Measurements from ENCODE around the gene ANKRD11.

The ANKRD11 gene

DNA sequence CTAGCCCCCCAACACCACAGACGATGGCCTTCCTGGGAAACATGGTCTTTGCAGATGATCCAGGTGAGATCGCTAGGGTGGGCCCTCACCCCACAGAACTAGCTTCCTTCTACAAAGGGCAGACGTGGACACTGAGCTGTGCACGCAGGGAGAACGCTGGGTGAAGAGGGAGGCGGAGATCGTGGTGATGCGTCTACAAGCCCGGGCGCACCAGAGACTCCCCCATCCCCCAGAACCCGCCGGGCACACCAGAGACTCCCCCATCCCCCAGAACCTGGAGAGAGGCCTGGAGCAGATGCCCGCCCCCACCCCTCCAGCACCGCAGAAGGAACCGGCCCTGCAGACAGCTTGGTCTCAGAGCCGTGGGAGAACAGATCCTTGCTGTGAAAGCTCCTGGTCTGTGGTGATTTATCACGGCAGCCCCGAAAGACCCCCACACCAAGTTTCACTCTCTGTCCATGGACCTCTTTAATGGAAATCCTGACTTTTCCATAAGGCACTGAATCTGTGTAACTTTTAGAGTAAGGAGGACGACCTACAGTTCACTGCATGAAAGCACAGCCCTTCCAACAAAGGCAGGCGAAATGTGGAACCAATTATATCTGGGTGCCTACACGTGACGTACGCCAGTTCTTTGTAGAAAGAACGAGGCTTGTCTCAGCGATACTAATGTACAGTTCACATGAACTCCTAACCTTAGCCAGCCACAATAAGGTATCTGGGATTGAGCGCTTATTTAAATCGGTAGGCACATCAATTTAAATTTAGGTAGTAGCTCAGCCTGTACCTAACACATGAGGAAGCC is 88.5 kb downstream of the ANKRD11 start:
- H3K27me3 ChIP-seq (replicated peaks; ENCODE audit: control insufficient read depth, insufficient read depth, low read length, poor library complexity, severe bottlenecking): no peaks in the 10 kb centered on the region
- H3K9me3 ChIP-seq (ENCODE audit: control insufficient read depth, low read length): no peaks in the 10 kb centered on the region
- no peaks in the 10 kb centered on the region for H3K36me3 ChIP-seq (ENCODE audit: control insufficient read depth, insufficient read depth, low read length)
- peaks cover 45% of the 10 kb centered on the region for H3K4me1 ChIP-seq (ENCODE audit: control insufficient read depth, insufficient read depth, low read length, poor library complexity, severe bottlenecking)
- H3K27ac ChIP-seq (ENCODE audit: insufficient read depth, low read length, poor library complexity, severe bottlenecking): no peak overlapping the region
- no peak overlapping the region for H3K4me3 ChIP-seq (ENCODE audit: insufficient read depth, low read depth, low read length, poor library complexity, severe bottlenecking)
- no peak for DNase-seq

DNA sequence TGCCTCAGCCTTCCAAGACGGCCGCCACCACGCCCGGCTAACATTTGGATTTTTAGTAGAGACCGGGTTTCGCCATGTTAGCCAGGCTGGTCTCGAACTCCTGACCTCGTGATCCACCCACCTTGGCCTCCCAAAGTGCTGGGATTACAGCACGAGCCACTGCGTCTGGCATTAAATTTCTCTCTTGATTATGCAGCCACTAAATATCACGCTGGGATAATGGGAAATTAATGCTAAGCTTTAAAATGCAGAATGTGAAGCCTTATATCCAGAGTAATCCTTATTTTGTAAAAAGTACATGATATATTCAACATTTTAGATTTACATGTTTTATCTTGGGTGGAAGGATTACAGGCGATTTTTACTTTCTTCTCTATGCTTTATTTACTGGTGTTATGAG is 89.2 kb downstream of the ANKRD11 start:
- H3K4me3 ChIP-seq (ENCODE audit: insufficient read depth, low read depth, low read length, poor library complexity, severe bottlenecking): no peak overlapping the region
- H3K4me1 ChIP-seq (ENCODE audit: control insufficient read depth, insufficient read depth, low read length, poor library complexity, severe bottlenecking): peaks cover 39% of the 10 kb centered on the region
- H3K27me3 ChIP-seq (replicated peaks; ENCODE audit: control insufficient read depth, insufficient read depth, low read length, poor library complexity, severe bottlenecking): no peaks in the 10 kb centered on the region
- H3K27ac ChIP-seq (ENCODE audit: insufficient read depth, low read length, poor library complexity, severe bottlenecking): no peak overlapping the region
- no peaks in the 10 kb centered on the region for H3K36me3 ChIP-seq (ENCODE audit: control insufficient read depth, insufficient read depth, low read length)
- no peaks in the 10 kb centered on the region for H3K9me3 ChIP-seq (ENCODE audit: control insufficient read depth, low read length)
- DNase-seq: no peak

DNA sequence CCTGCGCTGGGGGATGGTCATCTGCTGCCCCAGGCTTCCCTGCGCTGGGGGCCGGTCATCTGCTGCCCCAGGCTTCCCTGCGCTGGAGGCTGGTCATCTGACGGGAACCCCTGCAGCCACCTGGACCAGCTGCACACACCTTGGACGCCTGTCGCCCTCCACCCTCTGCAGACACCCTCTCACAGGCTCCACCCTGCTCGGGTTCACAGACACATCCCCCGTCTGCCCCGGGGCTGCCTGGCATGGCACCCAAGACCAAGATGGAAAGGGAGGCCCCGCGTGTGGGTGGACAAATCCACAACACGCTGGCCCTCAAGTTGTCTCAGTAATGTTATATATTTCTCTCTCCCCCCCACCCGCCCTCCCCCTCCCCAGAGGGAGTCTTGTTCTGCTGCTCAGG is 89.6 kb downstream of the ANKRD11 start:
- H3K36me3 ChIP-seq (ENCODE audit: control insufficient read depth, insufficient read depth, low read length): no peaks in the 10 kb centered on the region
- no peak for DNase-seq
- H3K27ac ChIP-seq (ENCODE audit: insufficient read depth, low read length, poor library complexity, severe bottlenecking): no peak overlapping the region
- H3K9me3 ChIP-seq (ENCODE audit: control insufficient read depth, low read length): no peaks in the 10 kb centered on the region
- peaks cover 36% of the 10 kb centered on the region for H3K4me1 ChIP-seq (ENCODE audit: control insufficient read depth, insufficient read depth, low read length, poor library complexity, severe bottlenecking)
- no peaks in the 10 kb centered on the region for H3K27me3 ChIP-seq (replicated peaks; ENCODE audit: control insufficient read depth, insufficient read depth, low read length, poor library complexity, severe bottlenecking)
- H3K4me3 ChIP-seq (ENCODE audit: insufficient read depth, low read depth, low read length, poor library complexity, severe bottlenecking): no peak overlapping the region

DNA sequence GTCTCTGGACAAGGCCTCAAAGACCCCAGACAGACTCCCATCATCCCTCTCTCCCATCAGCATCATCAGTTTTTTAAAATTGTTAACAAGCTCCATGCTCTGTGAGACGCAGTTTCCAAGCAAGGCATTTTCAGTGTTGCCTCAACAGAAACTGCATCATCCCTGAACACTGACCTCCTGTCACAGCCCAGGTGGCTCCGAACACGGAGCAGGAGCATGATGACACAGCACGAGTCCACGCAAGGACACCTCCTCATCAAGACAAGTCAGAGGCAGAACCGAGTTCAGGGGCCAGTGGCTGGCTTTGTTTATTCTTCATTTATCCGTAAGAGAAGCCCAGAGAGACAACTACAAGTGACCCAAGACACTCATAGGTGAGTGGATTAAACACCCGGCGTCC is 91.4 kb downstream of the ANKRD11 start:
- H3K4me3 ChIP-seq (ENCODE audit: insufficient read depth, low read depth, low read length, poor library complexity, severe bottlenecking): no peak overlapping the region
- no peak overlapping the region for H3K27ac ChIP-seq (ENCODE audit: insufficient read depth, low read length, poor library complexity, severe bottlenecking)
- no peaks in the 10 kb centered on the region for H3K9me3 ChIP-seq (ENCODE audit: control insufficient read depth, low read length)
- no peaks in the 10 kb centered on the region for H3K27me3 ChIP-seq (replicated peaks; ENCODE audit: control insufficient read depth, insufficient read depth, low read length, poor library complexity, severe bottlenecking)
- no peaks in the 10 kb centered on the region for H3K36me3 ChIP-seq (ENCODE audit: control insufficient read depth, insufficient read depth, low read length)
- DNase-seq: no peak
- peaks cover 21% of the 10 kb centered on the region for H3K4me1 ChIP-seq (ENCODE audit: control insufficient read depth, insufficient read depth, low read length, poor library complexity, severe bottlenecking)

DNA sequence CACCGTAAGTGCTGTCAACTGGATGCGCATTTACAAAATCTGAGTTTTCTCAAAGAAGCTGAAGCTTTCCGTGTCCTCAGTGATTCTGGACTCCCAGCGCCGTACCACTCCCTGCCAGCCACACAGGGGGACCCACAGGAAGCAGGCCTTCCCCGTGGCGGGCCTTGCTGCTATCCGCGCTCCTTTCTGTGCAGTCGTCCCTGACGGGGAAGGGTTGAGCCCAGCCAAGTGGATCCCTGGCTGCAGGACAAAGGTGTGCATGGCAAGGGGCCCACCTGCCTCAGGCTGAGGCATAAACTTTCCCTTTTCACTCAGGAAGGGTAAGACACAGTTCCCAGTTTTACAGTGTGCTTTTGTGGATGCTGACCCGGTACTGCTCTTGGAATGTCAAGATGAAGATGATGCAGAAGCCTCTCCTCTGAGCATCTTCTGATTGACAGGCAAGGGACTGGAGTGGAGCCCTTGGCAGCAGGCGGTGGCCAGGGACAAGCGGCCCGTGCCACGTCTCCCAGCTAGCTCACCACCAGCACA is 93.0 kb downstream of the ANKRD11 start:
- no peak for DNase-seq
- Histone ChIP-seq H3K4me1 (ENCODE audit: control insufficient read depth, insufficient read depth, low read length, poor library complexity, severe bottlenecking) (peaks cover 9% of the 10 kb centered on the region), H3K4me3 (ENCODE audit: insufficient read depth, low read depth, low read length, poor library complexity, severe bottlenecking) (no peak overlapping the region)

DNA sequence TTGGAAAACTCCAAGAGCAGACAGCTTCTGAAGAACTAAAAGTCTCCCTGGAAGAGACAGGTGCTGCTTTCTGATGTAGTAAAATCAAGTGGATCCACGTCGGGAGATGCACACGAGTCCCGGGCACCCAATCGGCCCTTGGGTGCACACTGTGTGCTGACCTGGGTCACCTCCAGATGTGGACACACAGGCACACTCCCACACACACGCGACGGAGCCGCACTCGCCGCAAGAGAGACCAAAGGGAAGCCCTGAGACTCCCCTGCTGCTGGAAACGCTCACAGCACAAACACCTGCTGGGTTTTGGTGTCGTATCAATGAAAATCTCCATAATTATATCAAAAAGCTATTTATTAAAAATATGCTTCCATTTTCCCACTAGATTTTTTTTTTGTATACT is 94.2 kb downstream of the ANKRD11 start:
- H3K27me3 ChIP-seq (replicated peaks; ENCODE audit: control insufficient read depth, insufficient read depth, low read length, poor library complexity, severe bottlenecking): no peaks in the 10 kb centered on the region
- H3K27ac ChIP-seq (ENCODE audit: insufficient read depth, low read length, poor library complexity, severe bottlenecking): no peak overlapping the region
- H3K36me3 ChIP-seq (ENCODE audit: control insufficient read depth, insufficient read depth, low read length): no peaks in the 10 kb centered on the region
- no peak overlapping the region for H3K4me3 ChIP-seq (ENCODE audit: insufficient read depth, low read depth, low read length, poor library complexity, severe bottlenecking)
- peaks cover 8% of the 10 kb centered on the region for H3K4me1 ChIP-seq (ENCODE audit: control insufficient read depth, insufficient read depth, low read length, poor library complexity, severe bottlenecking)
- no peak for DNase-seq
- H3K9me3 ChIP-seq (ENCODE audit: control insufficient read depth, low read length): no peaks in the 10 kb centered on the region

More for the DNA sequence above, 93.0 kb downstream of the ANKRD11 start:
- no peaks in the 10 kb centered on the region for H3K9me3 ChIP-seq (ENCODE audit: control insufficient read depth, low read length)
- H3K36me3 ChIP-seq (ENCODE audit: control insufficient read depth, insufficient read depth, low read length): no peaks in the 10 kb centered on the region
- H3K27ac ChIP-seq (ENCODE audit: insufficient read depth, low read length, poor library complexity, severe bottlenecking): no peak overlapping the region
- H3K27me3 ChIP-seq (replicated peaks; ENCODE audit: control insufficient read depth, insufficient read depth, low read length, poor library complexity, severe bottlenecking): no peaks in the 10 kb centered on the region

DNA sequence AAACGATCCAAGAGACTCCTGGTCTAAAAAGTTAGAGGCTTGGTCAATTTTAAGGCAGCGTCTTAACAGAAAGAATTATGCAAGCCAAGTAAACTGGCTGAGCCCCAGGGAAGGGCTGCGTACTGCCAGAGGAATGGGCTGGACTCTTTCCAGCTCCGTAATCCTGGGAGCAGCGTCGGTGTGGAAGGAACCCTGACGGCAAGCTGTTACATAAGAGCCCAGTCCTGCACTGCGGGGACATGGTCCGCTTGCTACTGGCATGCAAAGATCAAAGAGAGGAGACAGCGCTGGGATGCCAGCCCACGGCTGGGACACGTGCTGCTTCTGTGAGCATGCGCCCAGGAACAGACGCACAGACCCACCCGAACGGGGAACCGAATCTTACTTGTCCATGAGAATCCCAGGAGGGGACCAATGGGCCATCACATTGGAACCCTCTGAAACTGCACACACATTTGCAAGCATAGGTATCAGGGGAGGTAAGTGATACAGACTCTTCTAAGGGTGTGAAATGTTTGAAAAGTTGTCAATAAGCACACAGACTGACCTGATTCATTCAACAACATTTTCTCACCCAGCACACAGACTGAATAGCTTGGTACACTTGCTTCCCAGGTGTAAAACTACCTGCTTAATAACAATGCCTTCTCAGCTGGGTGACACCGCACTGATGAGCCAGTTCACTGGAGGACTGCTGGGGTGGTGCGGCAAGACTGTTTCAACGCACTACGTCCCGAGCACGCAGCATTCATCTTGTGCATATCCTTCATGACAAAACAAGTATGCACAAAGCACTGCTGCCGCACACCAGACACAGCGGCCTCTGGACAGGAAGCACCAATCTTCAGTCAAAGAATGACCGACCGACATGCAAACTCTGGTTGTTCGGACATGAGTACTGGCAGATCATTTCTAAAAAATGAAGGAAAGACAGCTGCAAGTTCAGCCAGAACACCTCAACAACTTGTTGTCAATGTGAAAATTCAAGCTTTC is 94.9 kb downstream of the ANKRD11 start:
- Histone ChIP-seq H3K27me3 (replicated peaks; ENCODE audit: control insufficient read depth, insufficient read depth, low read length, poor library complexity, severe bottlenecking) (no peaks in the 10 kb centered on the region), H3K4me3 (ENCODE audit: insufficient read depth, low read depth, low read length, poor library complexity, severe bottlenecking) (no peak overlapping the region), H3K27ac (ENCODE audit: insufficient read depth, low read length, poor library complexity, severe bottlenecking) (no peak overlapping the region), H3K36me3 (ENCODE audit: control insufficient read depth, insufficient read depth, low read length) (no peaks in the 10 kb centered on the region), H3K4me1 (ENCODE audit: control insufficient read depth, insufficient read depth, low read length, poor library complexity, severe bottlenecking) (peaks cover 8% of the 10 kb centered on the region), H3K9me3 (ENCODE audit: control insufficient read depth, low read length) (no peaks in the 10 kb centered on the region)
- no peak for DNase-seq

DNA sequence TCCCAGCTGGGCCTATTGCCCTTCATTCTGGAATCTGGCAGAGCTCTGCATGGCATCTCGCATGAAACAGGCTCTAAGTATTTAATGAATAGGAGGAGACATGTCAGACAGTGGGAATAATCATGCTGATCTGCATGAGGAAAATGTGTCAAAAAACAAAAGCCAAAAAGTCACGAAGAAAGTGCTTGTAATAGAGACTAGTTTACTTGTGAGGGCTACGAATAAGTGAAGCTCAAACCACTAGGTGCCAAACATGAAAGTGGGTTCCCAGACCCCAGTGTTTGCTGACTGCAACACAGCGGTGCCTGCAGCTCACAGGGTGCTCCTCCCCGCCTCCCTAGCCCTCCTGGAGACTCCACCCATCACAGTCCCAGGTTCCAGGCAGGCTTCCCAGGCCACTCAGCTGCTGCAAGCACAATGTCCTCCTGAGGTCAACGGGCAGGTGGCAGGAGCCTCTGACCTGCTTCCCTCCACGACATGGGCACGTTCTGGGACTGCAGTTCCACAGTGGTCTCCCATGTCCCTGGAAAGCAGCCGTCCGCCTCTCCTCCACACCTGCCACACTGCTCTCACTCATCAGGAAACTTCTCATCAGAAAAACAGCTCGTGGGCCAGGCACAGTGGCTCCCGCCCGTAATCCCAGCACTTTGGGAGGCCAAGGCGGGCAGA is 96.5 kb downstream of the ANKRD11 start:
- no peak overlapping the region for H3K27ac ChIP-seq (ENCODE audit: insufficient read depth, low read length, poor library complexity, severe bottlenecking)
- peaks cover 3% of the 10 kb centered on the region for H3K4me1 ChIP-seq (ENCODE audit: control insufficient read depth, insufficient read depth, low read length, poor library complexity, severe bottlenecking)
- no peaks in the 10 kb centered on the region for H3K36me3 ChIP-seq (ENCODE audit: control insufficient read depth, insufficient read depth, low read length)

DNA sequence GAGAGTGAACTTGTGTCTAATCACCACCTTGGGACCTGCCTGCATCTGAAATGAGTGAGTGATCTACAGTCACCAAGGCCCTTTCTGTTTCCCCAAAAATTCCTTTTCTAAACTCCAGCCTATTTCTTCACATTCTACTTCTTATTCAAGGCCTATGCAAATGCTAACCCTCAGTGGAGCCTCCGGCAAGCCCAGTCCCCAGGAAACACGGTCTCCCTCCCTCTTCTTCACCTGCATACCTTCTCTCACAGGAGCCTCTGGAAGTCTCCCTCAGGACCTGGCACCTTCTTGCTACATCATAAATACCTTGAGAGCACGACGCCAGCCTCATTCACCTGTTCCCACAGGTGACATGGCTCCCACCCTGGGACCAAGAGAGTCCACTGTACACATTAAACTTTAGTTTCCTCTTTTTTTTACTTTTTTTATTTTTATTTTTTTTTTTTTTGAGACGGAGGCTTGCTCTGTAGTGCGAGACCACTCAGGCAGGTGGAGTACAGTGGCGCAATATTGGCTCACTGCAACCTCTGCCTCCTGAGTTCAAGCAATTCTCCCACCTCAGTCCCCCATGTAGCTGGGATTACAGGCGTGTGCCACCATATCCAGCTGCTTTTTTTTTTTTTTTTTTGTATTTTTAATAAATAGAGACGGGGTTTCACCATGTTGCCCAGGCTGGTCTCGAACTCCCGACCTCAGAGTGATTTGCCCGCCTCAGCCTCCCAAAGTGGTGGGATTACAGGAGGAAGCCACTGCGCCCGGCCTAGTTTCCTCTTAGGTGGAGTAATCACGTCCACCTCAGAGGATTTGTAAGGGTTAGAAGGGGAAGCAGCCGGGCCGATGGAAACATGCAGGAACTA is 97.3 kb downstream of the ANKRD11 start:
- Histone ChIP-seq H3K27me3 (replicated peaks; ENCODE audit: control insufficient read depth, insufficient read depth, low read length, poor library complexity, severe bottlenecking) (no peaks in the 10 kb centered on the region), H3K36me3 (ENCODE audit: control insufficient read depth, insufficient read depth, low read length) (no peaks in the 10 kb centered on the region), H3K27ac (ENCODE audit: insufficient read depth, low read length, poor library complexity, severe bottlenecking) (no peak overlapping the region), H3K4me1 (ENCODE audit: control insufficient read depth, insufficient read depth, low read length, poor library complexity, severe bottlenecking) (peaks cover 7% of the 10 kb centered on the region), H3K4me3 (ENCODE audit: insufficient read depth, low read depth, low read length, poor library complexity, severe bottlenecking) (no peak overlapping the region), H3K9me3 (ENCODE audit: control insufficient read depth, low read length) (no peaks in the 10 kb centered on the region)
- DNase-seq: no peak

More for the DNA sequence above, 96.5 kb downstream of the ANKRD11 start:
- no peaks in the 10 kb centered on the region for H3K27me3 ChIP-seq (replicated peaks; ENCODE audit: control insufficient read depth, insufficient read depth, low read length, poor library complexity, severe bottlenecking)
- no peaks in the 10 kb centered on the region for H3K9me3 ChIP-seq (ENCODE audit: control insufficient read depth, low read length)
- H3K4me3 ChIP-seq (ENCODE audit: insufficient read depth, low read depth, low read length, poor library complexity, severe bottlenecking): no peak overlapping the region
- DNase-seq: no peak

All from effector memory CD4-positive, alpha-beta T cell (primary cell).